Stimulated activated effector memory CD8-positive, alpha-beta T cell treated with anti-CD3 and anti-CD28 coated beads, Interleukin-12 subunit alpha, Interleukin-12 subunit beta, amount 100 ng/mL, for 72 hours (primary cell): ENCODE results near the gene ATP6V1C2.

Experiments used
- ATAC-seq: fragments of 150-1000 bp; cut with Tn5 transposase; 2 replicates; pipeline ENCODE4 v1.10.0; 2021
- DNase-seq, 2 donors: peaks; one replicate each; pipeline ENCODE4 v3.0.0; 2021 to 2022; ENCODE audit warnings: low spot score in 2 of 2
- H3K27ac Mint-ChIP-seq: one replicate; pipeline ENCODE4 v1.8.0; 2022; ENCODE audit warnings: mild to moderate bottlenecking, mixed read lengths
- H3K36me3 Mint-ChIP-seq: one replicate; pipeline ENCODE4 v1.8.0; 2022; ENCODE audit warnings: mild to moderate bottlenecking, mixed read lengths
- H3K4me1 Mint-ChIP-seq: one replicate; pipeline ENCODE4 v1.8.0; 2022; ENCODE audit warnings: mixed read lengths
- H3K4me3 Mint-ChIP-seq: one replicate; pipeline ENCODE4 v1.8.0; 2022; ENCODE audit warnings: mild to moderate bottlenecking, mixed read lengths
- H3K9me3 Mint-ChIP-seq: one replicate; pipeline ENCODE4 v1.8.0; 2022; ENCODE audit warnings: mixed read lengths

Gene ATP6V1C2

GRCh38 chr2:10712185-10712809 is 9.1 kb upstream of the ATP6V1C2 start:
- DNase-seq = no peak
- peak overlapping the region; percentile 41 for H3K27ac Mint-ChIP-seq

GRCh38 chr2:10716581-10716980 is 4.8 kb upstream of the ATP6V1C2 start:
- no peaks in the 10 kb centered on the region for H3K36me3 Mint-ChIP-seq
- peaks cover 7% of the 10 kb centered on the region for H3K4me1 Mint-ChIP-seq
- no peaks in the 10 kb centered on the region for H3K9me3 Mint-ChIP-seq
- no peak overlapping the region for H3K27ac Mint-ChIP-seq
- DNase-seq (no peak), ATAC-seq (no peak)
- no peak overlapping the region for H3K4me3 Mint-ChIP-seq

More at GRCh38 chr2:10712185-10712809, 9.1 kb upstream of the ATP6V1C2 start:
- H3K9me3 Mint-ChIP-seq = no peaks in the 10 kb centered on the region
- H3K4me1 Mint-ChIP-seq = peaks cover 7% of the 10 kb centered on the region
- H3K4me3 Mint-ChIP-seq = no peak overlapping the region
- peak; percentile 61 for ATAC-seq
- no peaks in the 10 kb centered on the region for H3K36me3 Mint-ChIP-seq

GRCh38 chr2:10717628-10718027 is 3.8 kb upstream of the ATP6V1C2 start:
- DNase-seq (no peak), ATAC-seq (no peak)
- H3K27ac Mint-ChIP-seq = no peak overlapping the region
- no peak overlapping the region for H3K4me3 Mint-ChIP-seq
- no peaks in the 10 kb centered on the region for H3K36me3 Mint-ChIP-seq
- no peaks in the 10 kb centered on the region for H3K9me3 Mint-ChIP-seq
- no peaks in the 10 kb centered on the region for H3K4me1 Mint-ChIP-seq

DNA sequence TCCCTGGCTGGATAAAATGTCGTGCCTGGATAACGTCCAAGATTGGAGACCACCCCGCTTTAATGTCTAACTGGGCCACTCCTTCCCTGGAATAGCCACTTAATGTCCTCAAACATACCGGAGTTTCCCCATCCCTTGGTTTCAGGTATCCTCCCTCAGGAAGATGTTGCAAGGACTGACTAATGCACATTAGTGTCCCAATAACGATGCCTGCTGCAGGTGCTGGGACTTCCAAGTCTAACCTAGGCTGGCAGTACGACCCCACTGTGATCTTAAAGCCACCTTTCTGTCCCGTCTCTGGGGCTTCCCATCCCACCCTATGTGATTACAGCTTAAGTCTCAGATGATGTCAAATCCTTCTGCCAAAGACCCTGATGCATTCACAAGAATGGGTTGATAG is 1.1 kb upstream of the ATP6V1C2 start:
- H3K9me3 Mint-ChIP-seq = no peaks in the 10 kb centered on the region
- no peaks in the 10 kb centered on the region for H3K36me3 Mint-ChIP-seq
- peak overlapping the region; percentile 21 for H3K4me3 Mint-ChIP-seq
- H3K4me1 Mint-ChIP-seq = no peaks in the 10 kb centered on the region
- DNase-seq = no peak
- ATAC-seq = no peak
- H3K27ac Mint-ChIP-seq = no peak overlapping the region

DNA sequence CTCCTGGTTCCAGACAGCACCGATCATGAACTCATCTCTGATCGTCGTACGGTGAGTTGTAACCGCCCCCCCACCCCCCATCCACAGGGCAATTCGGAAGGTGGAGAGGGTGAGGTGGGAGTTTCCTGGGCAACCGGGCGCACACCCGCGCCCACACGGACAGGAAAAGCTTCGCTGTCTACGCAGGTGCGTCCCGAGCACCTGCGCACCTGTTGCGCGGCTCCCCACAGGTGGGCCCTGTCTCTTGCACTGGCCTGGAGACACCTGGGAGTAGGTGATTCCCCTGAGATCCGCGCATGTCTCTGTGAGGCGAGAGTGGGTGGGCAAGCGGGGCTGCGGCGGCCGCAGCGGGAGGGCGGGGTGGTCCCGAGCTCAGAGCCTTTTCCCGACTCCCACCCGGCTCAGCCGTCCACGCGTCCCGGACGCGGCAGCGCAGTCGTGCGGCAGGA is 459 bp upstream of the ATP6V1C2 start:
- Mint-ChIP-seq H3K4me3 (peak overlapping the region; percentile 21), H3K4me1 (no peaks in the 10 kb centered on the region), H3K27ac (no peak overlapping the region), H3K9me3 (no peaks in the 10 kb centered on the region), H3K36me3 (no peaks in the 10 kb centered on the region)
- ATAC-seq (no peak), DNase-seq (no peak)

DNA sequence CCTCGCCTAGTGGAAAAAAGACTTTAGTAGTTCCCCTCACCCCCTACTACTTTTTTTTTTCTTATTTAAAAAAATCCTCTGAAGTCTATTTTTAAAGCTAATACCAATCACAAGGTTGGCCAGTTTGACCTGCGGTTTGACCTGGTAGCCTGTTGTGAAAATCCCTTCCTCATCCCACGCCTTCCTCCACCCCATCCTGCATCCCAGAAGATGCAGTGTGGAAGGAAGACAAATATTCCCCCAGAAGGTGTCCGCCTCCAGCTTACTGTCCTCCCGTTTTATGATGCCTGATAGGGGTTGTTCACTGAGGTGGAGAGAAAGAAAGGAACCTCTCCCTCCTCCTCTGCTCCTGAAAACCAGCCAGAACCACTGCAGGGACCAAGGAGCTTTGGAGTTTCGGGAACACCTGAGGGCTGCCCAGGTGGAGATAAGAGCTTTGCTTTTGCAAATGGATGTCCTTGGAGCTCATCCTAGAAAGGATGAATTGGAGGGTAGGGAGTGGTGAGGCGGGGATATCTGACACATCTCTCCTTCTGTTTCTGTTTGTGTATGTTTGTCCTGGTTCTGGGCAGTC is 909 bp downstream of the ATP6V1C2 start:
- H3K36me3 Mint-ChIP-seq = no peaks in the 10 kb centered on the region
- DNase-seq (no peak), ATAC-seq (no peak)
- H3K4me1 Mint-ChIP-seq = no peaks in the 10 kb centered on the region
- no peak overlapping the region for H3K27ac Mint-ChIP-seq
- no peaks in the 10 kb centered on the region for H3K9me3 Mint-ChIP-seq
- peak overlapping the region; percentile 42 for H3K4me3 Mint-ChIP-seq

DNA sequence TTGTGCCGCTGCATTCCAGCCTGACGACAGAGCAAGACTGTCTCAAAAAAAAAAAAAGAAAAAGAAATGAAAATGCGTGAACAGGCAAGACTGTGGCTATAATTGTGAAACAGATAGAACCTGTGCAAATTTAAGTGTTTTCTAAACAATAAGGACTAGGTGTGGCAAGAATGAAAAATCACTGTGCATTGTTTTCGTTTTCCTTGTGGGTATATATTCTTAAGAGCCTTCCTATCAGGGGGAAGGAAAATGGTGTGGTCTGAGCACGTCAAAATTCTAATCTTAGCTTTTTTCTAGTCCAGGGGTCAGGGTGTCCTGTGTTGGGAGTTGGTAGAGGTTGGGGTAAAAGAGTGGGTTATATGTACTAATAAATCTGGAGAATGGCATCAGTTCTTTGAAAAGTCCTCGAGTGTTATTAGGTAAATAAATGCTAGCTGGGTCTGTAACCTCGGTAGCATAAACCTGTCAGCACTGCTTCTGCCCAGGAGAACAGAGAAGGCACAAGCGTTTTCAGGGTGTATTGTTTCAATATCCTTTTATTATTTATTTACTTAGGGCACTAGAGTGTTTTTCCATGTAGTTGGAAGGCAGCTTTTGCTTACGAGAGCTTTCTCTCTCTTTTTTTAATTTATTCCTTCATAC is 11.6 kb downstream of the ATP6V1C2 start:
- Mint-ChIP-seq H3K27ac (no peak overlapping the region), H3K36me3 (no peaks in the 10 kb centered on the region), H3K4me3 (no peak overlapping the region), H3K9me3 (no peaks in the 10 kb centered on the region), H3K4me1 (peaks cover 6% of the 10 kb centered on the region)
- ATAC-seq = no peak
- DNase-seq = no peak

- no peak overlapping the region for H3K4me3 Mint-ChIP-seq
- H3K27ac Mint-ChIP-seq = no peak overlapping the region
- no peaks in the 10 kb centered on the region for H3K36me3 Mint-ChIP-seq
- DNase-seq (no peak), ATAC-seq (no peak)
- H3K4me1 Mint-ChIP-seq = peaks cover 6% of the 10 kb centered on the region
- no peaks in the 10 kb centered on the region for H3K9me3 Mint-ChIP-seq
Measured at GRCh38 chr2:10733566-10733925, 12.1 kb downstream of the ATP6V1C2 start.

- DNase-seq (no peak), ATAC-seq (no peak)
- no peak overlapping the region for H3K27ac Mint-ChIP-seq
- no peaks in the 10 kb centered on the region for H3K9me3 Mint-ChIP-seq
- H3K4me3 Mint-ChIP-seq = no peak overlapping the region
- H3K4me1 Mint-ChIP-seq = peaks cover 6% of the 10 kb centered on the region
- H3K36me3 Mint-ChIP-seq = no peaks in the 10 kb centered on the region
Measured at GRCh38 chr2:10733980-10734379, 12.6 kb downstream of the ATP6V1C2 start.

DNA sequence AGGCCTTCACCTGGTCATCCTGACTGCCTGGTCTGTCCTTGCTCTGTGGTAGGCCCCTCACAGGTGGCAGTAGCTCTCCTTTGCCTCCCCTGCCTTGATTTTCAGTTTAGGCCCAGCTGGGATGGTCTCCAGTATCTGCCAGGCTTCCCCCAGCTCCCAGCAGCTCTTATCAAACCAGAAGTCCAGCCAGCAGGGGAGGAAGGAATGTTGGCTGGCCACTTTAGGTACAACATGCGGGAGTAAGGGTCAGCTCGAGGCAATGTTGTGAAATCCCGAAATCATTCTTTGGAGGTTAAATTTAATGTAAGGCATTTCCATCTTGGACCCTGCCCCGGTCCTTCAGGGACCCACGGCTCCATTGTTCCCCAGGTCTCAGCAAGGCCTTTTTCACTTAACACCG is 16.8 kb downstream of the ATP6V1C2 start:
- H3K27ac Mint-ChIP-seq = no peak overlapping the region
- no peaks in the 10 kb centered on the region for H3K36me3 Mint-ChIP-seq
- H3K4me1 Mint-ChIP-seq = peaks cover 1% of the 10 kb centered on the region
- H3K4me3 Mint-ChIP-seq = no peak overlapping the region
- H3K9me3 Mint-ChIP-seq = no peaks in the 10 kb centered on the region
- DNase-seq (no peak), ATAC-seq (no peak)

GRCh38 chr2:10740226-10740625 is 18.8 kb downstream of the ATP6V1C2 start:
- ATAC-seq = no peak
- H3K4me3 Mint-ChIP-seq = no peak overlapping the region
- no peaks in the 10 kb centered on the region for H3K9me3 Mint-ChIP-seq

DNA sequence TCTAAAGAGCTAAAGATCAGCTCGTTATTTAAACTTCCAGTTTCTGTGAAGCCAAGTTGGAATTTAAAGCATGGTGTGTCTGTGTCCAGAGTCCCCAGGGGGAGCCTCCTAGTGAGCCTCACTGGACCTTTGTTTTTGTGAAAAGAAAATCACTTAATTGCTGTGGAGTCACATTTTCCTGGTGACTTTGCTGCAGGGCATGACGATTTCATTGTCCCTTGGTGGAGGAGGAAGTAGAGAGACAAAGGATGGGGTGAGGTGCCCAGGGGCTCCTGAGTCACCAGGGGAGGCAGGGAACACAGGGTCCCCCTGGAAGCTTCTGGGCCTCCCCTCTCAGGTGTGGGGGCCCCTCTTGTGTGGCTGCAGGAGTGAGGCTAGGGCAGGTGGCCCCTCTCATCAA is 19.7 kb downstream of the ATP6V1C2 start:
- no peaks in the 10 kb centered on the region for H3K9me3 Mint-ChIP-seq
- H3K27ac Mint-ChIP-seq = no peak overlapping the region
- no peak overlapping the region for H3K4me3 Mint-ChIP-seq
- no peaks in the 10 kb centered on the region for H3K36me3 Mint-ChIP-seq
- H3K4me1 Mint-ChIP-seq = peaks cover 7% of the 10 kb centered on the region
- ATAC-seq (no peak), DNase-seq (no peak)

More at GRCh38 chr2:10740226-10740625, 18.8 kb downstream of the ATP6V1C2 start:
- Mint-ChIP-seq H3K4me1 (no peaks in the 10 kb centered on the region), H3K27ac (no peak overlapping the region), H3K36me3 (no peaks in the 10 kb centered on the region)
- DNase-seq = no peak

DNA sequence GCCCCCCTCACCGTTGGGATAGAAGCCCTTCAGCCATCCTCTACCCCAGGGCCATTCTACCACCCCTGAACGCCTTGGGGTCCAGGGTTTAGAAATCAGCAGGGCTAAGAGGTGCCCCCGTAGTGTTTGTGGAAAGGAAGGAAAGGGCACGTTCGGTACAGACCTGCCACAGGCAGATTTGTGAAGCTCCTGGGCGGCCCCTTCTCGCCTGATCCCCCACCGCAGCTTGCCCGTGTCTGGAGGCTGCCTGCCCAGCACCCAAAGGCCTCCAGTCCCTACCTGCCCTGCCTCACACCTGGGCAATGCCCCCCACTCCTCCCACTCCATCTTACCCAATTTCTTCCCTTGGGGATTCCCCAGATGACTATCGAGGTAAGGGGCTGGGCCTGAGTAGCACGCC is 21.2 kb downstream of the ATP6V1C2 start:
- Mint-ChIP-seq H3K9me3 (no peaks in the 10 kb centered on the region), H3K27ac (no peak overlapping the region), H3K36me3 (no peaks in the 10 kb centered on the region), H3K4me3 (no peak overlapping the region), H3K4me1 (peaks cover 7% of the 10 kb centered on the region)
- ATAC-seq = no peak
- DNase-seq = no peak

- Mint-ChIP-seq H3K9me3 (no peaks in the 10 kb centered on the region), H3K4me1 (peaks cover 4% of the 10 kb centered on the region), H3K4me3 (no peak overlapping the region), H3K27ac (no peak overlapping the region), H3K36me3 (no peaks in the 10 kb centered on the region)
- ATAC-seq (no peak), DNase-seq (no peak)
Measured at GRCh38 chr2:10750610-10751009, 29.2 kb downstream of the ATP6V1C2 start.

DNA sequence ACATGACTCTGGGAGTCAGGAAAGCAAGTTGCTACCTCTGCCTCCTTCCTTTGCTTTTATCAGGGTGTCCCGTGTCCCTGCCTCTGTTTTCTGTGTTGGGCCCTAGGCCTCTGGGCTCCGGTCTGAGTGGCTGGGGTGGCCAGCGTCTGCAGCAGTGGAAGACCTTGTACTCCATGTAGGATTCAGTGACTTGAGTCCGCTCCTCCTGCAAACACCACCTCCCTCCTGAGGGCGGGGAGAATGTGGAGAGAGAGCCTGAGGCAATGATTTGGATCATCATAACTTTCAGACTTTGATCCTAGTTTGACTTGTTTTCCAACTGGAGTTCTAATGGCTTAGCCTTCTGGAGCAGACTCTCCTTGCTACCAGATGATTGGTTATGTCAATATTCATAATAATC is 30.8 kb downstream of the ATP6V1C2 start:
- no peak overlapping the region for H3K27ac Mint-ChIP-seq
- H3K36me3 Mint-ChIP-seq = no peaks in the 10 kb centered on the region
- ATAC-seq = no peak
- H3K4me3 Mint-ChIP-seq = no peak overlapping the region
- H3K4me1 Mint-ChIP-seq = no peaks in the 10 kb centered on the region
- no peaks in the 10 kb centered on the region for H3K9me3 Mint-ChIP-seq
- DNase-seq = no peak

GRCh38 chr2:10753156-10753555 is 31.7 kb downstream of the ATP6V1C2 start:
- ATAC-seq = no peak
- no peaks in the 10 kb centered on the region for H3K9me3 Mint-ChIP-seq

More at GRCh38 chr2:10753156-10753555, 31.7 kb downstream of the ATP6V1C2 start:
- DNase-seq = no peak
- Mint-ChIP-seq H3K4me3 (no peak overlapping the region), H3K4me1 (no peaks in the 10 kb centered on the region), H3K27ac (no peak overlapping the region), H3K36me3 (no peaks in the 10 kb centered on the region)
